Eye (tissue), 1 donor: ENCODE measurements around the gene SIN3A.
A peak's percentile ranks its signal among the peaks of the same experiment; 100 is the strongest.

Experiments
- DNase-seq: peaks from one replicate; pipeline ENCODE4 v3.0.0-alpha.2; 2015

Gene SIN3A

GRCh38 chr15:75371901-75372688 lies 79.4 kb downstream of the SIN3A start:
- DNase-seq, result no peak

- no peak for DNase-seq
Measured at GRCh38 chr15:75371486-75371885, 80.0 kb downstream of the SIN3A start.

GRCh38 chr15:75369897-75370581 lies 81.5 kb downstream of the SIN3A start:
- DNase-seq, result no peak

- no peak for DNase-seq
Measured at GRCh38 chr15:75368689-75369239, 82.7 kb downstream of the SIN3A start.

GRCh38 chr15:75367913-75368688 lies 83.4 kb downstream of the SIN3A start, which contains the start of gene MAN2C1:
Gene MAN2C1 (minus strand): TSS chr15:75368607. CDS start chr15:75368583, 24 bp downstream.
- peak; percentile 96 for DNase-seq

- no peak for DNase-seq
Measured at GRCh38 chr15:75367406-75367912, 84.0 kb downstream of the SIN3A start.

- no peak for DNase-seq
Measured at GRCh38 chr15:75367006-75367405, 84.5 kb downstream of the SIN3A start.

GRCh38 chr15:75366163-75366562 lies 85.3 kb downstream of the SIN3A start:
- no peak for DNase-seq

GRCh38 chr15:75364881-75365280 lies 86.6 kb downstream of the SIN3A start:
- DNase-seq, result no peak

GRCh38 chr15:75363786-75364185 lies 87.7 kb downstream of the SIN3A start:
- no peak for DNase-seq

- DNase-seq, result no peak
Measured at GRCh38 chr15:75362642-75363249, 88.7 kb downstream of the SIN3A start.

- DNase-seq, result no peak
Measured at GRCh38 chr15:75361989-75362641, 89.4 kb downstream of the SIN3A start.

- DNase-seq, result no peak
Measured at GRCh38 chr15:75361361-75361988, 90.0 kb downstream of the SIN3A start.

- no peak for DNase-seq
Measured at GRCh38 chr15:75360856-75361255, 90.6 kb downstream of the SIN3A start.

GRCh38 chr15:75360391-75360790 lies 91.1 kb downstream of the SIN3A start:
- no peak for DNase-seq

- DNase-seq, result no peak
Measured at GRCh38 chr15:75359537-75360250, 91.8 kb downstream of the SIN3A start.

GRCh38 chr15:75358771-75359536 lies 92.5 kb downstream of the SIN3A start:
- no peak for DNase-seq

- no peak for DNase-seq
Measured at GRCh38 chr15:75357976-75358673, 93.4 kb downstream of the SIN3A start.

GRCh38 chr15:75356517-75356916 lies 95.0 kb downstream of the SIN3A start:
- DNase-seq, result no peak
